ENCODE results near the gene FAM240B.

- no peak for TF ChIP-seq CTCF (IDR thresholded peaks at IDR 0.05)
- no peak for TF ChIP-seq POLR2AphosphoS5 (IDR thresholded peaks at IDR 0.05)
- TF ChIP-seq POLR2A (IDR thresholded peaks at IDR 0.05): no peak
These were observed 27.2 kb downstream of the FAM240B start for GRCh38 chr9:38692707-38693106.

All from breast epithelium (tissue), 3 donors.